H9 (cell line): ENCODE results near the gene CCDC82. TPM values are rescaled to one million over a fixed set of nuclear protein-coding genes. Genes with fewer than 3 reads are reported as not detected.

Experiments
- DNase-seq: peaks from one replicate; pipeline ENCODE4 v3.0.0-alpha.2; 2017
- H2AFZ ChIP-seq: one replicate; pipeline ENCODE4 v1.6.1; 2013; ENCODE audit warnings: mild to moderate bottlenecking, low read length, control low read depth, moderate library complexity
- H2AK5ac ChIP-seq: 2 replicates; pipeline ENCODE4 v1.6.1; 2013; ENCODE audit warnings: low read length, control low read depth, mixed read lengths; ENCODE audit not compliant: insufficient read length
- H2BK120ac ChIP-seq: one replicate; pipeline ENCODE4 v1.6.1; 2013; ENCODE audit warnings: low read depth, mild to moderate bottlenecking, low read length, control low read depth, inconsistent platforms; ENCODE audit not compliant: poor library complexity, severe bottlenecking
- H2BK12ac ChIP-seq: 2 replicates; pipeline ENCODE4 v1.6.1; 2013; ENCODE audit warnings: low read length, control low read depth, mixed read lengths, low read depth; ENCODE audit not compliant: insufficient read length
- H2BK15ac ChIP-seq: 2 replicates; pipeline ENCODE4 v1.6.1; 2013; ENCODE audit warnings: low read depth, low read length, control low read depth
- H2BK20ac ChIP-seq: one replicate; pipeline ENCODE4 v1.6.1; 2013; ENCODE audit warnings: low read depth, mild to moderate bottlenecking, low read length, control low read depth, inconsistent platforms; ENCODE audit not compliant: poor library complexity, severe bottlenecking
- H2BK5ac ChIP-seq: 2 replicates; pipeline ENCODE4 v1.6.1; 2013; ENCODE audit warnings: low read length, control low read depth, mixed read lengths; ENCODE audit not compliant: insufficient read length
- H3K14ac ChIP-seq: 2 replicates; pipeline ENCODE4 v1.6.1; 2013; ENCODE audit warnings: low read length, control low read depth; ENCODE audit not compliant: insufficient read depth
- H3K18ac ChIP-seq: 2 replicates; pipeline ENCODE4 v1.6.1; 2013; ENCODE audit warnings: low read depth, mild to moderate bottlenecking, mixed read lengths, low read length, control low read depth; ENCODE audit not compliant: insufficient read length
- H3K23ac ChIP-seq: 2 replicates; pipeline ENCODE4 v1.6.1; 2013; ENCODE audit warnings: low read length, control low read depth, mixed read lengths, low read depth; ENCODE audit not compliant: insufficient read length
- H3K23me2 ChIP-seq: 2 replicates; pipeline ENCODE4 v1.6.1; 2013; ENCODE audit warnings: low read depth, mild to moderate bottlenecking, mixed read lengths, low read length, control low read depth; ENCODE audit not compliant: insufficient read length, poor library complexity, severe bottlenecking
- H3K27ac ChIP-seq: 2 replicates; pipeline ENCODE4 v1.5.1; 2013; ENCODE audit warnings: low read length, control low read depth, mixed read lengths, low read depth; ENCODE audit not compliant: insufficient read length
- H3K27me3 ChIP-seq: 2 replicates; pipeline ENCODE4 v1.6.1; 2013; ENCODE audit warnings: low read length, control low read depth, inconsistent platforms; ENCODE audit not compliant: insufficient read depth
- H3K4ac ChIP-seq: 2 replicates; pipeline ENCODE4 v1.6.1; 2013; ENCODE audit warnings: low read depth, mild to moderate bottlenecking, control low read depth, inconsistent platforms, low read length, moderate library complexity
- H3K4me1 ChIP-seq: 2 replicates; pipeline ENCODE4 v1.6.1; 2013; ENCODE audit warnings: low read length, control low read depth, inconsistent platforms; ENCODE audit not compliant: insufficient read depth
- H3K4me2 ChIP-seq: 2 replicates; pipeline ENCODE4 v1.6.1; 2013; ENCODE audit warnings: low read length, control low read depth, mixed read lengths; ENCODE audit not compliant: insufficient read length, insufficient read depth
- H3K56ac ChIP-seq: 2 replicates; pipeline ENCODE4 v1.6.1; 2013; ENCODE audit warnings: low read depth, mild to moderate bottlenecking, mixed read lengths, low read length, control low read depth; ENCODE audit not compliant: insufficient read length
- H3K79me1 ChIP-seq: 2 replicates; pipeline ENCODE4 v1.6.1; 2013; ENCODE audit warnings: low read depth, mild to moderate bottlenecking, moderate library complexity, low read length, control low read depth, inconsistent platforms; ENCODE audit not compliant: insufficient read depth, poor library complexity, severe bottlenecking
- H3K79me2 ChIP-seq: 2 replicates; pipeline ENCODE4 v1.6.1; 2013; ENCODE audit warnings: low read length, control low read depth, inconsistent platforms; ENCODE audit not compliant: insufficient read depth
- H3K9ac ChIP-seq: 2 replicates; pipeline ENCODE4 v1.6.1; 2013; ENCODE audit warnings: low read length, control low read depth, mixed read lengths; ENCODE audit not compliant: insufficient read length; ENCODE audit errors: extremely low read depth
- H3K9me3 ChIP-seq: one replicate; pipeline ENCODE4 v1.6.1; 2013; ENCODE audit warnings: low read depth, low read length, inconsistent platforms; ENCODE audit not compliant: control insufficient read depth
- H3T11ph ChIP-seq: one replicate; pipeline ENCODE4 v1.6.1; 2013; ENCODE audit warnings: mild to moderate bottlenecking, low read length, control low read depth, inconsistent platforms
- H4K20me1 ChIP-seq: one replicate; pipeline ENCODE4 v1.6.1; 2013; ENCODE audit not compliant: control insufficient read depth, insufficient read length, insufficient read depth
- H4K5ac ChIP-seq: 2 replicates; pipeline ENCODE4 v1.6.1; 2013; ENCODE audit warnings: low read depth, mild to moderate bottlenecking, mixed read lengths, low read length, control low read depth; ENCODE audit not compliant: insufficient read length
- H4K8ac ChIP-seq: replicated peaks from 2 replicates; pipeline ENCODE4 v1.6.1; 2013; ENCODE audit warnings: low read length, control low read depth, mixed read lengths, low read depth; ENCODE audit not compliant: insufficient read length
- H4K91ac ChIP-seq: 2 replicates; pipeline ENCODE4 v1.6.1; 2013; ENCODE audit warnings: low read depth, mild to moderate bottlenecking, moderate library complexity, mixed read lengths, low read length, control low read depth; ENCODE audit not compliant: insufficient read length
- H3K27ac Mint-ChIP-seq, 3 experiments: 2 replicates in 2 of 3; 3 replicates in 1 of 3; pipeline ENCODE4 v1.8.0; 2020 to 2021; ENCODE audit warnings: mixed read lengths in 3 of 3, mild to moderate bottlenecking in 1 of 3, moderate library complexity in 1 of 3
- H3K27me3 Mint-ChIP-seq: 2 replicates; pipeline ENCODE4 v1.8.0; 2021; ENCODE audit warnings: low read depth, mild to moderate bottlenecking, moderate library complexity, mixed read lengths
- H3K36me3 Mint-ChIP-seq, 3 experiments: 2 replicates in 2 of 3; 3 replicates in 1 of 3; pipeline ENCODE4 v1.8.0; 2020 to 2021; ENCODE audit warnings: low read depth in 3 of 3, mixed read lengths in 3 of 3; ENCODE audit not compliant: insufficient read depth in 1 of 3
- H3K4me1 Mint-ChIP-seq, 2 experiments: 2 replicates each; pipeline ENCODE4 v1.8.0; 2020; ENCODE audit warnings: mixed read lengths in 2 of 2
- H3K4me3 Mint-ChIP-seq, 2 experiments: 2 replicates in 1 of 2; 3 replicates in 1 of 2; pipeline ENCODE4 v1.8.0; 2020 to 2021; ENCODE audit warnings: mild to moderate bottlenecking in 2 of 2, mixed read lengths in 2 of 2, moderate library complexity in 1 of 2
- H3K9me3 Mint-ChIP-seq, 2 experiments: 2 replicates in 1 of 2; 3 replicates in 1 of 2; pipeline ENCODE4 v1.8.0; 2020; ENCODE audit warnings: mild to moderate bottlenecking in 2 of 2, mixed read lengths in 2 of 2, moderate library complexity in 1 of 2
- WGBS: extraction: QIAGEN DNeasy Blood & Tissue Kit; methylation state at CpG from one replicate; pipeline ENCODE4 v1.1.7; 2013; ENCODE audit warnings: missing lambda C conversion rate, low lambda C conversion rate, mixed read lengths; ENCODE audit not compliant: insufficient read length; ENCODE audit errors: extremely low coverage; 5-methylcytosine and 5-hydroxymethylcytosine counted together
- total RNA-seq: library from RNA; stranded (reverse); gene quantifications from 2 replicates; pipeline ENCODE4 v1.2.1, GENCODE V29; 2021
- TF ChIP-seq, protein P1 (sequence below): fragments of 200-600 bp; sonication (generic); conservative IDR thresholded peaks from 3 replicates; pipeline ENCODE4 v1.8.0; 2021; ENCODE audit warnings: antibody characterized with exemption, mild to moderate bottlenecking

CCDC82 gene
- total RNA-seq, 1 experiment from 2014 or later: 17.4 TPM

DNA sequence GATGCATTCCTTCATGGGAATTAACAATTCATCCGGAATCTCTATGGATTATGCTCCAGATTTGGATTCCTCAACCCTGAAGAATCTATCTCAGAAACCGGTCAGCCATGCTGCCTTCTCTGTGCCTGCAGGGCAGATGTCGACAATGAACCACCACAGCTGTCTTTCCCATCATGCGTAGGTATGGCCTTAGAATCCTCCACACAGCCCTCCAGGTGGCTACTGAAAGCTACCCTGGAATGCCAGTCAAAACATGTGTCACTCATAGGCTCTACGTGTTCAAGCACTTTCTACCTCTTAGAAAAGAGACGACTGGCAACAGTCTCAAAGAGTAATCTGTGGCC is 66.1 kb downstream of the CCDC82 start:
- no peak overlapping the region for H2BK15ac ChIP-seq
- Mint-ChIP-seq H3K4me1 (peaks cover 23 to 46% of the 10 kb centered on the region in 2 experiments), H3K36me3 (no peaks in the 10 kb centered on the region; a peak in 2 of 7 replicates), H3K4me3 (no peak overlapping the region), H3K27ac (no peak overlapping the region), H3K27me3 (no peaks in the 10 kb centered on the region), H3K9me3 (no peaks in the 10 kb centered on the region)
- H3K23ac ChIP-seq: no peak overlapping the region
- H2BK20ac ChIP-seq: no peak overlapping the region
- H3T11ph ChIP-seq: no peak overlapping the region
- H3K18ac ChIP-seq: no peak overlapping the region
- H3K4ac ChIP-seq: no peak overlapping the region
- no peak for DNase-seq
- no peak overlapping the region for H2BK12ac ChIP-seq
- H3K14ac ChIP-seq: no peak overlapping the region
- no peak overlapping the region for H4K91ac ChIP-seq
- H2BK120ac ChIP-seq: no peak overlapping the region
- H3K4me1 ChIP-seq: peaks cover 8% of the 10 kb centered on the region; the same call in 1 of the 2 replicates
- H3K4me2 ChIP-seq: no peak overlapping the region
- H2BK5ac ChIP-seq: no peak overlapping the region
- no peak overlapping the region for H3K27ac ChIP-seq
- no peak overlapping the region for H4K5ac ChIP-seq
- no peak overlapping the region for H2AK5ac ChIP-seq
- H3K79me1 ChIP-seq: no peaks in the 10 kb centered on the region
- H3K23me2 ChIP-seq: no peaks in the 10 kb centered on the region
- H3K9ac ChIP-seq: no peak overlapping the region
- WGBS: no CpG with 5 or more reads among the region's 6 CpGs
- H3K9me3 ChIP-seq: no peaks in the 10 kb centered on the region
- H3K27me3 ChIP-seq: no peaks in the 10 kb centered on the region
- TF ChIP-seq, protein P1, sequence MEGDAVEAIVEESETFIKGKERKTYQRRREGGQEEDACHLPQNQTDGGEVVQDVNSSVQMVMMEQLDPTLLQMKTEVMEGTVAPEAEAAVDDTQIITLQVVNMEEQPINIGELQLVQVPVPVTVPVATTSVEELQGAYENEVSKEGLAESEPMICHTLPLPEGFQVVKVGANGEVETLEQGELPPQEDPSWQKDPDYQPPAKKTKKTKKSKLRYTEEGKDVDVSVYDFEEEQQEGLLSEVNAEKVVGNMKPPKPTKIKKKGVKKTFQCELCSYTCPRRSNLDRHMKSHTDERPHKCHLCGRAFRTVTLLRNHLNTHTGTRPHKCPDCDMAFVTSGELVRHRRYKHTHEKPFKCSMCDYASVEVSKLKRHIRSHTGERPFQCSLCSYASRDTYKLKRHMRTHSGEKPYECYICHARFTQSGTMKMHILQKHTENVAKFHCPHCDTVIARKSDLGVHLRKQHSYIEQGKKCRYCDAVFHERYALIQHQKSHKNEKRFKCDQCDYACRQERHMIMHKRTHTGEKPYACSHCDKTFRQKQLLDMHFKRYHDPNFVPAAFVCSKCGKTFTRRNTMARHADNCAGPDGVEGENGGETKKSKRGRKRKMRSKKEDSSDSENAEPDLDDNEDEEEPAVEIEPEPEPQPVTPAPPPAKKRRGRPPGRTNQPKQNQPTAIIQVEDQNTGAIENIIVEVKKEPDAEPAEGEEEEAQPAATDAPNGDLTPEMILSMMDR: no peak
- H4K8ac ChIP-seq: no peak overlapping the region
- no peaks in the 10 kb centered on the region for H4K20me1 ChIP-seq
- no peak overlapping the region for H3K56ac ChIP-seq
- no peak overlapping the region for H2AFZ ChIP-seq
- H3K79me2 ChIP-seq: peaks cover 2% of the 10 kb centered on the region; the same call in 1 of the 2 replicates
